GM12878 (cell line): ENCODE measurements around the gene SEL1L2. TPM values are rescaled to one million over a fixed set of nuclear protein-coding genes. Genes with fewer than 3 reads are reported as not detected.

Source experiments
- ATAC-seq: fragments of 200-7000 bp; cut with Tn5 transposase; 3 replicates; pipeline ENCODE4 v1.9.1; 2020; ENCODE audit warnings: mild to moderate bottlenecking, moderate library complexity
- BruUV-seq: library from RNA; stranded (reverse); fragments of 400-500 nt; replicated peaks from 2 replicates; lab custom pipeline; 2021; lab: Mats Ljungman, UMichigan
- CTCF ChIA-PET: fragments of 300-600 bp; sonication (Branson Sonifier 250); formaldehyde crosslinking; extraction: SDS; loops from one replicate; lab custom pipeline; 2021; ENCODE audit warnings: inconsistent platforms; lab: Yijun Ruan, JAX
- POLR2A ChIA-PET: fragments of 350-600 bp; formaldehyde crosslinking; extraction: SDS; loops from one replicate; lab custom pipeline; 2021; ENCODE audit warnings: inconsistent platforms; lab: Charles Lee
- RAD21 ChIA-PET: fragments of 300-600 bp; sonication (Branson Sonifier 250); formaldehyde crosslinking; loops from one replicate; lab custom pipeline; 2023; ENCODE audit warnings: antibody characterized with exemption; ENCODE audit not compliant: unreplicated experiment; lab: Charles Lee
- SMC1A ChIA-PET: fragments of 300-600 bp; sonication (Branson Sonifier 250); formaldehyde crosslinking; loops from one replicate; lab custom pipeline; 2023; ENCODE audit not compliant: unreplicated experiment, uncharacterized antibody; lab: Charles Lee
- DNase-seq: peaks from one replicate; pipeline ENCODE4 v3.0.0-alpha.2; 2011; ENCODE audit warnings: low read depth, low spot score
- FAIRE-seq: peaks from 3 replicates; lab custom pipeline; 2011; peaks lifted over from hg19 to GRCh38; lab: Jason Lieb, UNC
- H2AFZ ChIP-seq: 2 replicates; pipeline ENCODE4 v1.6.0; 2011; ENCODE audit warnings: low read depth, low read length, control low read depth; ENCODE audit not compliant: control insufficient read depth
- H3K27ac ChIP-seq: 2 replicates; pipeline ENCODE4 v1.5.1; 2011; ENCODE audit warnings: control low read depth; ENCODE audit not compliant: control insufficient read depth, insufficient read depth
- H3K27me3 ChIP-seq, 2 experiments: replicated peaks in 1 of 2; 2 replicates each; pipeline versions ENCODE4 v1.6.0 to v1.6.1; 2011; ENCODE audit warnings: low read length in 1 of 2; ENCODE audit not compliant: control insufficient read depth in 2 of 2, insufficient read depth in 2 of 2
- H3K36me3 ChIP-seq, 2 experiments: 2 replicates each; pipeline ENCODE4 v1.5.1; 2011; ENCODE audit warnings: low read length in 1 of 2; ENCODE audit not compliant: control insufficient read depth in 2 of 2, insufficient read depth in 2 of 2
- H3K4me1 ChIP-seq: 2 replicates; pipeline ENCODE4 v1.6.1; 2011; ENCODE audit warnings: mild to moderate bottlenecking, low read length, moderate library complexity, mixed read lengths; ENCODE audit not compliant: control insufficient read depth, insufficient read depth
- H3K4me2 ChIP-seq: 2 replicates; pipeline ENCODE4 v1.6.0; 2011; ENCODE audit warnings: control low read depth; ENCODE audit not compliant: control insufficient read depth, insufficient read depth
- H3K4me3 ChIP-seq: fragments of 200-600 bp; sonication (generic); 2 replicates; pipeline ENCODE4 v1.5.1; 2016
- H3K79me2 ChIP-seq: 2 replicates; pipeline ENCODE4 v1.6.0; 2011; ENCODE audit warnings: low read length; ENCODE audit not compliant: control insufficient read depth, insufficient read depth
- H3K9ac ChIP-seq: 2 replicates; pipeline ENCODE4 v1.8.0; 2011; ENCODE audit warnings: low read length, control low read depth, mixed read lengths; ENCODE audit not compliant: control insufficient read depth, insufficient read depth
- H3K9me3 ChIP-seq: replicated peaks from 3 replicates; pipeline ENCODE4 v1.5.1; 2011; ENCODE audit warnings: mild to moderate bottlenecking, low read length; ENCODE audit not compliant: control insufficient read depth, insufficient read depth
- H4K20me1 ChIP-seq: 2 replicates; pipeline ENCODE4 v1.6.0; 2011; ENCODE audit not compliant: control insufficient read depth, insufficient read depth
- BHLHE40 ChIP-seq, 2 experiments: fragments of 450-650 bp in 1 of 2; IDR thresholded peaks; 2 replicates each; pipeline ENCODE4 v1.6.1; 2011 to 2017; ENCODE audit warnings: low read depth in 2 of 2, borderline replicate concordance in 1 of 2, improper control_type of control experiment in 1 of 2, low read length in 1 of 2, mild to moderate bottlenecking in 1 of 2
- IKZF1 ChIP-seq: fragments of 450-650 bp; conservative IDR thresholded peaks from 2 replicates; pipeline ENCODE4 v1.6.1; 2017; ENCODE audit warnings: antibody characterized with exemption, mild to moderate bottlenecking
- IKZF2 ChIP-seq, 2 experiments: fragments of 450-650 bp; IDR thresholded peaks; 2 replicates each; pipeline ENCODE4 v1.6.1; 2017; ENCODE audit warnings: mild to moderate bottlenecking in 2 of 2, moderate library complexity in 2 of 2
- IRF4 ChIP-seq: IDR thresholded peaks from 2 replicates; pipeline ENCODE4 v1.6.1; 2011; ENCODE audit warnings: low read depth, low read length
- KDM1A ChIP-seq: fragments of 200-600 bp; sonication (generic); IDR thresholded peaks from 2 replicates; pipeline ENCODE4 v1.6.1; 2016; ENCODE audit warnings: borderline replicate concordance
- NFIC ChIP-seq: IDR thresholded peaks from 2 replicates; pipeline ENCODE4 v1.6.1; 2012; ENCODE audit warnings: low read depth, mild to moderate bottlenecking, inconsistent platforms, low read length, moderate library complexity
- PAX5 ChIP-seq: IDR thresholded peaks from 2 replicates; pipeline ENCODE4 v1.6.1; 2011; ENCODE audit warnings: low read depth, low read length, borderline replicate concordance
- RAD21 ChIP-seq: IDR thresholded peaks from 2 replicates; pipeline ENCODE4 v1.6.1; 2011; ENCODE audit warnings: mild to moderate bottlenecking, low read depth, low read length, moderate library complexity; ENCODE audit not compliant: insufficient read depth
- SP1 ChIP-seq: IDR thresholded peaks from one replicate; pipeline ENCODE4 v1.6.1; 2011; ENCODE audit warnings: low read depth, low read length
- TCF12 ChIP-seq: IDR thresholded peaks from 2 replicates; pipeline ENCODE4 v1.6.1; 2011; ENCODE audit warnings: low read depth, mild to moderate bottlenecking, low read length
- WGBS: methylation state at CpG from one replicate; pipeline ENCODE4 v1.1.6; 2016; ENCODE audit warnings: low lambda C conversion rate; ENCODE audit not compliant: insufficient replicate concordance, insufficient coverage; ENCODE audit errors: missing lambda C conversion rate; 5-methylcytosine and 5-hydroxymethylcytosine counted together
- in situ Hi-C: fragments of 300-500 bp; cut with MboI; formaldehyde crosslinking; loops from 9 replicates; pipeline ENCODE4 v1.14.3; 2018; ENCODE audit warnings: mixed read lengths
- intact Hi-C: fragments of 100-400 bp; cut with micrococcal nuclease; formaldehyde crosslinking; loops from one replicate; pipeline ENCODE4 v1.14.2; 2022; ENCODE audit not compliant: unreplicated experiment
- polyA plus RNA-seq, 11 experiments: library from polyadenylated mRNA; depleted of rRNA in 4 of 11; unstranded in 6 of 11; stranded (reverse) in 5 of 11; fragments of >200 nt; fragmentation: Nextera tagmentation in 4 of 11; fragmentation: Illumina TruSeq in 1 of 11; extraction: Ambion mirVana in 4 of 11; extraction: Trizol in 1 of 11; gene quantifications; 1 replicate in 1 of 11; 2 replicates in 10 of 11; pipeline versions ENCODE4 v1.2.1 to v1.2.3, GENCODE V29; 2011 to 2016; ENCODE audit warnings: inconsistent platforms in 2 of 11, missing spikeins in 2 of 11, low read depth in 1 of 11
- total RNA-seq, 4 experiments: library from RNA; depleted of rRNA in 3 of 4; stranded (reverse); fragments of >200 nt in 3 of 4; fragmentation: Illumina TruSeq in 1 of 4; extraction: Trizol in 1 of 4; gene quantifications; 2 replicates each; pipeline versions ENCODE4 v1.2.1 to v1.2.3, GENCODE V29; 2013 to 2021
- TF ChIP-seq, protein P1 (sequence below): fragments of 450-650 bp; formaldehyde crosslinking; IDR thresholded peaks from 2 replicates; pipeline ENCODE4 v1.5.0; 2022; ENCODE audit warnings: mild to moderate bottlenecking, missing genetic modification characterization

The SEL1L2 gene
- total and polyA plus RNA-seq, 10 of the 15 experiments (the other 5 are each of a cell fraction or from before 2014, with no cell fraction given) = not detected

GRCh38 chr20:13904766-13905165, 85.6 kb downstream of the SEL1L2 start:
- intact Hi-C loops = no loop called here
- in situ Hi-C loops = no loop called here
- no peak overlapping the region for H3K27ac ChIP-seq
- 63% methylated on average over 3 of the region's 3 CpGs for WGBS
- FAIRE-seq = no peak
- SMC1A ChIA-PET = interaction anchor here (0.6 kb wide), 1 partner anchor 928 kb away, joined by 5 read pairs; no protein-coding TSS in a partner anchor
- no peaks in the 10 kb centered on the region for H3K79me2 ChIP-seq
- H2AFZ ChIP-seq = no peak overlapping the region
- POLR2A ChIA-PET = no interaction called here
- H3K36me3 ChIP-seq = no peaks in the 10 kb centered on the region
- RAD21 ChIA-PET = no interaction called here
- no peaks in the 10 kb centered on the region for H4K20me1 ChIP-seq
- H3K4me2 ChIP-seq = no peak overlapping the region
- H3K9ac ChIP-seq = no peak overlapping the region
- H3K4me3 ChIP-seq = no peak overlapping the region
- peaks cover 0 to 2% of the 10 kb centered on the region in 2 experiments; a peak in 1 of 4 replicates for H3K27me3 ChIP-seq
- H3K4me1 ChIP-seq = no peaks in the 10 kb centered on the region
- no peaks in the 10 kb centered on the region for H3K9me3 ChIP-seq
- no TSS peak for BruUV-seq
- CTCF ChIA-PET = interaction anchor here (1.3 kb wide), 1 partner anchor 85 kb away, joined by 3 read pairs; no protein-coding TSS in a partner anchor
- TF ChIP-seq SP1 (no peak), TCF12 (no peak), IKZF2 (IDR thresholded peaks at IDR 0.05) (no peak), RAD21 (no peak), NFIC (no peak), PAX5 (no peak), IRF4 (no peak), IKZF1 (no peak), BHLHE40 (IDR thresholded peaks at IDR 0.05; ENCODE audit: borderline replicate concordance in 1 of 2, low read depth in 2 of 2, low read length in 1 of 2) (no peak), KDM1A (no peak)
- TF ChIP-seq, protein P1, sequence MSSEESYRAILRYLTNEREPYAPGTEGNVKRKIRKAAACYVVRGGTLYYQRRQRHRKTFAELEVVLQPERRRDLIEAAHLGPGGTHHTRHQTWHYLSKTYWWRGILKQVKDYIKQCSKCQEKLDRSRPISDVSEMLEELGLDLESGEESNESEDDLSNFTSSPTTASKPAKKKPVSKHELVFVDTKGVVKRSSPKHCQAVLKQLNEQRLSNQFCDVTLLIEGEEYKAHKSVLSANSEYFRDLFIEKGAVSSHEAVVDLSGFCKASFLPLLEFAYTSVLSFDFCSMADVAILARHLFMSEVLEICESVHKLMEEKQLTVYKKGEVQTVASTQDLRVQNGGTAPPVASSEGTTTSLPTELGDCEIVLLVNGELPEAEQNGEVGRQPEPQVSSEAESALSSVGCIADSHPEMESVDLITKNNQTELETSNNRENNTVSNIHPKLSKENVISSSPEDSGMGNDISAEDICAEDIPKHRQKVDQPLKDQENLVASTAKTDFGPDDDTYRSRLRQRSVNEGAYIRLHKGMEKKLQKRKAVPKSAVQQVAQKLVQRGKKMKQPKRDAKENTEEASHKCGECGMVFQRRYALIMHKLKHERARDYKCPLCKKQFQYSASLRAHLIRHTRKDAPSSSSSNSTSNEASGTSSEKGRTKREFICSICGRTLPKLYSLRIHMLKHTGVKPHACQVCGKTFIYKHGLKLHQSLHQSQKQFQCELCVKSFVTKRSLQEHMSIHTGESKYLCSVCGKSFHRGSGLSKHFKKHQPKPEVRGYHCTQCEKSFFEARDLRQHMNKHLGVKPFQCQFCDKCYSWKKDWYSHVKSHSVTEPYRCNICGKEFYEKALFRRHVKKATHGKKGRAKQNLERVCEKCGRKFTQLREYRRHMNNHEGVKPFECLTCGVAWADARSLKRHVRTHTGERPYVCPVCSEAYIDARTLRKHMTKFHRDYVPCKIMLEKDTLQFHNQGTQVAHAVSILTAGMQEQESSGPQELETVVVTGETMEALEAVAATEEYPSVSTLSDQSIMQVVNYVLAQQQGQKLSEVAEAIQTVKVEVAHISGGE = no peak
- ATAC-seq = no peak
- no peak for DNase-seq
